Superior temporal gyrus (tissue), 1 donor: Measurements from ENCODE around the gene CASTOR1.

Experiments used
- DNase-seq: peaks from one replicate; pipeline ENCODE4 v3.0.0-alpha.2; 2016; ENCODE audit errors: extremely low spot score

Gene CASTOR1

DNA sequence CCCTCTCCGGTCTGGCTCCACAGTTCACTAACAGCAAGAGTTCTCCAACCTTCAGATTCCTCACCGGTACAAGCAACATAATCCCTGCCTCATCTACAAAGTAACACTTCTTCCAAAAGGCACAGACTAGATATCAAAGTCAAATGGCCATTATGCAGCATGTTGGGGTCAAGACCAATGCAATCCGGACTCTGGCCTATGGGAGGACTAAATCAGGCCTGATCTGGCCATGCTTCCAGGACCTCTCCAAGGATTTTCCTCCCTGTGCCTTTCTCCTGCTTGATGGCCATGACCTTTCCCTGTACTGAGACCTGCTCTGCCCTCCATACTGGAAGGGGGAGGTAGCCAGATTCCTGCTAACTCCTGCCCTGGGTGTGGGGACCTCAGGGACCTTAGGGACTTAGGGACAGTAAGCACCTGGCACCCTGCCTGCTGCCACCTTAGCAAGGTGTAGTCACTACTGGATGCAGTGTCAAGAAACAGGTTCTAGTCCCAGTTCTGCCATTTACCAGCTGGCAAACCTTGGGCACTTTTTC is 30.8 kb upstream of the CASTOR1 start:
- DNase-seq = no peak

DNA sequence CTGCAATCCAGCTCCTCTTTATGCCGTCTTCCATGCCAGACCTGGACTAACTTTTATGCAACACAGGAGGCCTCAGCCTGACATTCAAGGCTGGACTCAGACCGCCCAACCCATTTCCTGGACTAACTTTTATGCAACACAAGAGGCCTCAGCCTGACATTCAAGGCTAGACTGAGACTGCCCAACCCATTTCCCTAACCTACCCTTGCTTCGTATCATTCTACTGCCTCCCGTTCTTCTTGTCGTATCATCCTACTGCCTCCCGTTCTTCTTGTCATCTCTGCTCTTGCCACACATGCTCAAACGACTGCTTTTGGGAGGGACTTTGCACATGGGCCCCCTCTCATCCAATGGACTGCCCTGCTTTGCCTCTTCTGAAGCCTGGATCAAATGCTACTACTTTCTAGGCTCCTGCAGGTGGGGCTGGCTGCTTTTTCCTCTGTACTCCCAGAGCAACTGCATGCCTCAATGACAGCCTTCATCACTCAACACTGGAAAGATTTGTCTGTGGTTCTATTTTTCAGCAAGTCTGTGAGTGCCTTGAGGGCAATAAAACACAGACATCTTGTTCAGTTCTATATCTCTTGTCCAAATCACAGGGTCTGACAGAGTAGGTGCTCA is 29.6 kb upstream of the CASTOR1 start:
- no peak for DNase-seq

DNA sequence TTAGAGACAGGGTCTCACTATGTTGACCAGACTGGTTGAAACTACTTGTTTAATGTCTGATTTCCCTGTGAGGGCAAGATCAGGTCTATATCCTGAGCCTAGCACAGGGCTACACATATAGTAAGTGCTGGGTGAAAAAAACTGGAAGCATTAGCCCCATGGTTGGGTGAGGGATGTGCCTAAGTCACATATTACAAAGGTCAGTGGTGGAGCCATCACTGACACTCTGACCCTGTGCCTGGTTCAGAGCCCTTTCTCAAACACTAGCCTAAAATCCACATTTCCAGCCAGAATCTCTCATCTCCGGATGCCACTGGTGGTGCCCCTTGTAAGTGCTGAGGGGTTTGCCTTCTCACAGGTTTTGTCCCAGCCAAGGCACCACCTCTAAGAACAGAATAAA is 28.5 kb upstream of the CASTOR1 start:
- DNase-seq = no peak

DNA sequence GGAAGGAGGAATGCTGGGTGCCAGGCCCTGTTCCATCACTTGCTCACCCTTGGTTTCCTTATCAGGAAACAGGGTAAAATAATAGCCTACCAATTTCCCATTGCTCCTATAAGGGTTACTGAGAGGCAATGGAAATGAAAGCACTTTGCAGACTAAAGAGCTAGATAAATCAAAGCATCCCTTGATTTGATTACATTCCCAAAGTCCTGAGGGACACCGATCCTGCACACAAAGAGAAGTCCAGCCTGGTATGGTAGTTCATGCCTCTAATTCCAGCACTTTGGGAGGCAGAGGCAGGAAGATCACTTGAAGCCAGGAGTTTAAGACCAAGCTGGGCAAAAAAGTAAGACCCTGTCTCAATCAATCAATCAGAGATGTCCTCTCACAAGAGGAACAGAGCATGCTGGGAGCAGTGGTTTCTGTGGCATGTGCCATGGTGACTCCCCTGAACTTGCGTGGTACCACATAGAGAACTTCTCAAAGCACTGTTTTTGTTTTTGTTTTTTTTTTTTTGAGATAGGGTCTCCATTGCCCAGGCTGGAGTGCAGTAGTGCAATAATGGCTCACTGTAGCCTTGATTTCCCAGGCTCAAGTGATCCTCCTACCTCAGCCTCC is 26.8 kb upstream of the CASTOR1 start:
- DNase-seq = no peak

DNA sequence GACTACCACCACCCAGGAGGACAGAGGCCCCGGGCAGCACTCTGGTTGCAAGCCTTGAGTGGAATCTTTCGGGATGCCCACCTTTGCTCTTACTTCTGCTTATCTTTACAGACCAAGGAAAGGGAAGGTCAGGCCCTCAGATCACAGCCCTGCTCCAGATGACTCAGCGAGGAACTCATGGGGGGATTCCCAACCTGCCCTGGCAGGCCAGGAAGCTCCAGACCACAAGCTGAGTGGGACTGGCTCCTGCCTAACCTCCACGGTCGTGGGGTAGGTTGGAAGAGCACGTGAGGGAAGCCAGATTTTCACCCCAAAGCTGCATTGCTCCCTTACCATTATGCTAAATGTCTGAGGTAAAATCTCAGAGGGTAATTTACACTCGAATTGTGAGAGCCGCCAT is 25.6 kb upstream of the CASTOR1 start:
- no peak for DNase-seq

DNA sequence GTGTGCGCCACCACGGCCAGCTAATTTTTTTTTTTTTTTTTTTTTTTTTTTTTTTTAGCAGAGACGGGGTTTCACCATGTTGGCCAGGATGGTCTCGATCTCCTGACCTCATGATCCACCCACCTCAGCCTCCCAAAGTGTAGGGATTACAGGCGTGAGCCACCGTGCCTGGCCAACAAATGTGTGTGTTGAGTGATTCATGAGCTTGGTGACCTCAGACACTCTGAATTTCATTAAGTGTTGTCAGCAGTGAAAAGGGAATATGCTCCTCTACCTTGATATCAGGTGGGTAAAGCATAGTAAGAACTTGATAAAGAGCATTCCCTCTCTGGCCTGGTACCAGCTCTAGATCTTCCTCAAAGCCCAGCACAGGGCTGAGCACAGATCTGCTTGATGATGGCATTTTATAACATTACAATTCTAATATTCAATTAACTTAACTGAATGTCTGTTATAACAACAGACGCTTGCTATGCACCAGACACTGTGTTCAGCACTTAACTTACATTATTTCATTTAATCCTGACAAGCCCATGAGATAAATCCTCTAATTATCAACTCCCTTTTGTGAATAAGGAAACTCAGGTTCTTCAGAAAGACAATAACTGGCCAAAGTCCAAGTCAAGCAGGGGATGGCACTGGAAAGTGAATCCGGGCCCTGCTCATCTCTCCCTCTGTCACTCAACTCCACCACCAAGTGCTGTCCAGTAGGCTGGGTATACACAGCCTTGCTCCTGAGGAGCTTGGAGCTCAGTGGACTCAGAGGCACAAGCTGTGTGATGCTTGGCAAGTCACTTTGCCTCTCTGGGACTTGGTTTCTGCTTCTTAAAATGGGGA is 24.4 kb upstream of the CASTOR1 start:
- DNase-seq = no peak

DNA sequence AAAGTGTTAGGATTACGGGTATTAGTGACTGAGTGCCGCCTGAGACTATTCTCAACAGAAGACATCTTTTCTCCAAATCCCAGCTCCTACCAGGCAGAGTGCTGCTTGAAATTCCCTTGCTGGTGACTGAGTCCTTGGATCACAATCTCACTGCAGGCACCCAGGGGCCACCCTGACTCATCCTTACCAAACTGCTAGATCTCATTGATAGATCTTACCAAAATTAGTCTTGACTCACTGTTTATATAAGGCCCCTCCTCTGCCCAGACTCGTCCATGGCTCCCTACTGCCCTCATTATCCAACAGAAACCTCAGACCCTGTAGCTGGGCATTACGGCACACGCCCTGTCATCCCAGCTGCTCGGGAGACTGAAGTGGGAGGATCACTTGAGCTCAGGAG is 22.7 kb upstream of the CASTOR1 start:
- no peak for DNase-seq

DNA sequence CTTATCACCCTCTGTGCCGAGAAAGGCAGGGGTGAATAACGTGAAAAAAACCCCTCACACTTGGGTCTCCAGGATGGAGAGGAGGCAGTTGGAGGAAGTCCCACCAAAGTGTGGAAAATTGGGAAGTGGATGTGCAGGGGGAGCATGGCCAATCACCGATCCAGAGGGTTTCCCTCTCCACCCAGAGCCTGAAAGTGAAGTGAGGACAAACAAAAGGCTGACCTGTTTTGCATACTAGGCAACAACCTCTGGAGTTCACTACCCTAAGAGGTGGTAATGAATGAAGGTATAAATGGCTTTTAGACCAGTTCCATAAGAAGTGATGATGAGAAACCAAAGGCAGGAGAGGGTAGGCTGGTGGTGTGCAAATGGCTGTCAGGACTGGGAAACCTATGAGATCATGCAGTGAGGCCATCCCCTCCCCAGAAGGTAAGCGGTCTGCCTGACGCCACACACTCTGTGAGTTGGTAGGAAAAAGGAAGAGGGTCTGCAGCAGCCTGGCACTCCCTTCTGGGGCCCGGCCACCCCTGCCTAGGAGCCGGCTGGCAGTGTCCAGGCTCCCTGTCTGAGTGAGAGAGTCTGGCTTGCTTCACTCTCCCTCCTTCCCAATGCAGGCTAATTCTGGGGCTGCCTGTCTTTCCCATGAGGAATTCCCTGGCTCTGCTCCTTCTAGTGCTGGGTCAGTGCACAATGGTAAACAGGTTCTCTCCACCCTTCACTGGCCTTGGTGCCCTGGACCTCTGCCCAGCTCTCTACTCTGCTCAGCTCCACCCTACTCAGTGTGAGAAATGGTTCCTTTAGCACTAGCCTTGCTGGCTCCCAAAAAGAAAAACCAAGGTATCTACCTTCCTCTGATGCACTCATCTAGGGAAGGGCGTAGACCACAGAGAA is 21.8 kb upstream of the CASTOR1 start:
- no peak for DNase-seq

DNA sequence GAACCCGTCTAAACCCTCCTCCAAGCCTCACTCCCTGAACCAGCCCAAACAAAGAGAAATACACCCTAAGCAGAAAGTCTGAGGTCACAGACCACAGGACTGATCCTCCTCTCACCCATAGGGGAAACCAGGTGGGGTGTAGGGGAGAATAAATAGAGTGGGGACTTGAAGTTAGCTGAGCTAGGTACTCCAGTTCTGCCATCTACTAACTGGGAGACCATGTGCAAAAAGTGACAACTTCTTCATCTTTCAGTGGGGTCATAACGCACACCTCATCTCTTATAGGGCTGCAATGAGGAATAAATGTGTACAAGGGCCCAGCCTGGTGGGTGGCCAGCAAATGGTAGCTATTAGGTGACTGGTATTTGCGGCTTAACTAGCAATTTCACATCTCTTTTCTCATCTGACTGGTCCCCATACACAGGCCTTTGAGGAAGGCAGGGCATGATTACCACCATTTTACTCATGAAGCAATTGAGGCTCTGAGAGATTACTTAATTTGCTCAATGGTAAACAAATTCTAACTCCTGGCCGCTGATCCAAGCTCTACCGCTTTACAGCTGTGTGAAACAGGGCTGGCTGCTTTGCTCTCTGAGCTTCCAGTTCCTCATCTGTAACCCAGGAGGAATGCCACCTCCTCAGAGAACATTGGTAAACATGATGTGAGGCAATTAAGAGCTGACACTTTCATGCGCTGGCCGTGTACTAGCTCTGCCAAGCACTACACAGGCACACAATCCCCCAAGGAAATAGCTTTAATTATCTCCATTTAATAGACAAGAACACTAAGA is 20.8 kb upstream of the CASTOR1 start:
- no peak for DNase-seq

DNA sequence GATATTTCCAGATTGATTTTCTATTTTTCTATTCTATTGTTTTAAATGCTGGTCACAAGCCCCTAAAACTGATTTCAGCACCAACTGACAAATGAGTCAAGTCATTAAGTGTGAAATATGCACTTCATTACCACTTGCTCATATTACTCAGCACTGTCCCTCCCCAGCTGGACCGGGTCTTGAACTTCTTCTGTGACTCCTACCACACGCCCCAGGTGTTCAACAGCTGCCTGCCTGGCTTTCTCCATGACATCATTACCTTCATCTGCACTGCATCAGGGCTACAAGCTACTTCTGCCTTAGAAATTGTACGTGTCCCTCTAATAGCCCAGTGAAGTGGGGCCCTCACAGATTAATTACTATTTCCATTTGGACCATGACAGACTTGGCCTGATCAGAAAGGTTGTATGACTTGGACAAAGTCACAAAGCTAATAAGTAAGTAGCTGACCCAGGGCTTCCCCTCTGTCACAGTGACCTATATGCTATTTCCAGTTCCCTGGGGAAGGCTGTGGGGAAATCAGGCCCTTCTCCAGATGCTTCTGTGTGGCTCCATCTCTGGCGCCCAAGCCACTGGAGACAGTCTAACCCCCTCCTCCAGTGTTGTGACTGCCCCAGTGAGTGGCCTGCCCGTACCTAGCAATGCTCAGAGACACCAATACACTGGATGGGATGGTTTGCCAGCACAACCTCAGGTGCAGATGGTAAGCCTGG is 19.4 kb upstream of the CASTOR1 start:
- DNase-seq = no peak

DNA sequence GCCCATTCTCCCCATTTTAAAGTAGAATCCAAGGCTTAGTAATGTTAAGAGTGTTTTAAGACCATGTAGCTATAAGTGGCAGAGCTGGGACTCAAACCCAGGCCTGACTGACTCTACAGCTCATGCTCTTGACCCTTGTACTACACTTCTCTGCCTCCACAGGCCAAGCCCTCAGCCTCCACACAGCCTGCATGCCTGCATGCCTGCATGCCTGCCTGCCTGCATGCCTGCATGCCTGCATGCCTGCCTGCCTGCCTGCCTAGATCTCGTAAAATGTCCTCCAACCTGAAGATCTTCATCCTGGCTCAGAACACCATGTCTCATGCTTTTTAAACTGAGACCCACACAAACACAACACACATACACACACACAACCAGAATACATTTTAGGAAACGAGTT is 18.8 kb upstream of the CASTOR1 start:
- no peak for DNase-seq

DNA sequence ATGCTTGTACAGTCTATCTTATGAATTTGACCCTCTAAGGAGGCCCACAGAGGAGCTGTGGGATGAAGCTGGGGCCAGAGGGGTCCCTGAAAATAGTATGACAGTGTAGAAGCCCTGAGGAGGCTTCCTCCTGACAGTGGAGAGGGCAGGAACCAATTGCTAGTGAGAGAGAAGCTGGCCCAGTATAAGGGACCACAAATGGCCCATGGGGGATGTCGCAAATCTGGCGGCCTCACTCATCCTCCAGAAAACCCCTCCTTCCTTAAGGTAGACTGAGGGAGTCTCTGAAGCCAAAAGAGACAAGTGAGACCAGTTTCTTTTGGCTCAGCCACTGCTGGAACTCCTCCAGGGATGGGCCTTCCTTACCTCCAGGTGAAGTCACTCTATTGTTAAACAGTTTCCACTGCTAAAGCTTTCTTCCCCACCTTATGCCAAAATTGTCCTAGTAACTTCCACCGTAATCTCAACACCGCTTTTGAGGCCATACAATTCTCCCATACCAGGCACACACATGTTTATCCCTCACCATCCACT is 17.8 kb upstream of the CASTOR1 start:
- DNase-seq = no peak

DNA sequence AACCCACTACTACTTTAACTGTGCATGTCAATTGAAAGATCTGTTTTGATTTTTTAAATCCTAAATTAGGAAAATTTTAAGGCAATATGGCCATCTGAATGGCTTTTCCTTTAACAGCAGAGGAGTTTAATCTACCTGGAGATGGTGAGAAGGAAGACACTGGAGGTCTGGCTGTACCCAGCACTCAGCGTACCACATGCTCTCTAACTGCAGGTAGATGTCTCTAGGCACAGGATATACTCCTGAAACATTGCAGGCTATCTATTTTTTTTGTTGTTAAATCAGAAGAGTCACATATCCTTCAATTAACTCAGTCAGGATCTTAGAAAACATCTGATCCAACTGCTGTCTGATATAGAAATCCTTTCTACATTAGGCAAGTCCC is 17.3 kb upstream of the CASTOR1 start:
- DNase-seq = no peak

DNA sequence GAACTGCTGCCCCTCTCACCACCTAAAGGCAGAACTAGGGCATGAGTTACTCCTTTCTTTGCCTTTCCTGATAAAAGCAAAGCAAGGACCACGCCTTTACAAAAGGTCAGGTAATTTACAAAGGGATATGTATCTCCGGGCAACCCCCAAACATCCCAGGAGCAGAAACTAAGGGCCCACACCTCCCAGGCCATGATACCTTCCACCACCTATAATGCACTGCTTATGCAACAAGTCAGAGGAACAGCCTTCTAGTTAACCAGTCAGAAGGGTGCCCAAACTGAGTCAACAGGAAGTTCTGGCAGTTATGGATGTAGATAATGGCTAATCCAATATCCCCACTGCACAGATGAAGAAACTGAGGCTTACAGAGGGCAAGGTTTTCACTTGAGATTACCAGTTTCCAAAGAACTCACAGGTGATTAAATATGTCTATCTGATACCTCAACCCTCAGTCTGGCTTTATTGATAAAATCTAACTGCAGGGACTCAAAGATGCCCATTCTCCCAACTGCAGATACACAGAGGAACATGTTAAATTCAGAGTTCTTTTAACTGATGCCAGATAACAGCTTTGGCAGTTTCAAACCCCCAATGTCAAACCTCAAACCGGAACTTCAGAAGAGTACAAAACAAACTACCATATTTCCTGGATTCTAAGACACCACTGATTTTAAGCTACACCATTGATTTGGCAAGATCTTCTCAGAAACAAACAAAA is 16.8 kb upstream of the CASTOR1 start:
- no peak for DNase-seq

DNA sequence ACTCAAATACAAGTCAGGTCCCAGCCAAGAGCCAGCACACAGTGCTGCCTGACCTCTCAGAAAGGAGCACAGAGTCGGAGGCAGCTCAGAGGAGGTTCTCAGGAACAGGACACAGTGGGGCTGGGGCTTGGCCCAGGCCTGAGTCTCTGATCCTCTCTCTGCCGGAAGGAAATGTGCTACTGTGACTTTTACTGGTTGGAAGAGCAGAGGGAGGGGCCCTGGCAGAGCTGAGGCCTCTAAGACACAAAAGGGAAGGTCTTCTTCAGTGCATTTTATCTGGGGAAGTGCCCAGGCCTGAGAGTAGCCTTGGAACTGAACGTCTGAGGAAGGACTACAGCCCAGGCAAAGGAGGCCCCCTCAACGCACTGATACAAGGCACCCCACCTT is 16.2 kb upstream of the CASTOR1 start:
- DNase-seq = no peak

DNA sequence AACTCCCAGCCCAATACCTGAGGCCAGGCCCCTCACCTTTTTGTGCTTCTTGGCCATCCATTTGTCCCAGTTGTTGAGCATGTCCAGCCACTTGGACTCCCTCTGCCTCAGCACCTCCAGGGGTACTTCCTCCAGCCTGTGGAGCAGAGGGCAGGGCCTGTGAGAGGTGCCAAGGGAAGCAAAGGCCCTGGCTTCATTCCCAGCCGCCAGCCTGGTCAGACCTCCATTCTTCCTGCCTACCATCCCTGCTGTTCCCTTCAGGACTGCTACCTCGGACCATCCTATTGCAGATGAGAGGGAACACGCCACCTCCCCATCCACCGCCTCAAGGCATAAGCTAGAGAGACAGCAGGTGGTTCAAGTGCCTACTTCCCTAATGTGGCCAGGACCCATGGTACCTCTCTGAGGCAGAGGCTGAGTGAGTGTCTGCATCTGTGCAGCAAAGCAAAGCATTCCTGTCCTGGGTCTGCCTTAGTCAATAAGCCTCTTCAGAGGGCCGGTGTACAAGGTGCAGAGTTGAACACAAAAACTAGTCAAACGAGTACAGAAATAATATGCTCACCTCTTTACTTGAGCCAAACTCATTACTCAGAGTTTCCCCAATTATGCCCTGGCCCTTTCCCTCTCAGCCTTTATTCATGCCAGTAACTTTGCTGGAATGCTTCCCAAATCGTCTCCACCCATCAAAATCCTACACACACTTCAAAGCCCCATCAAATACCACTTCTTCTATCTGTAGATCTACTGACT is 15.4 kb upstream of the CASTOR1 start:
- no peak for DNase-seq

DNA sequence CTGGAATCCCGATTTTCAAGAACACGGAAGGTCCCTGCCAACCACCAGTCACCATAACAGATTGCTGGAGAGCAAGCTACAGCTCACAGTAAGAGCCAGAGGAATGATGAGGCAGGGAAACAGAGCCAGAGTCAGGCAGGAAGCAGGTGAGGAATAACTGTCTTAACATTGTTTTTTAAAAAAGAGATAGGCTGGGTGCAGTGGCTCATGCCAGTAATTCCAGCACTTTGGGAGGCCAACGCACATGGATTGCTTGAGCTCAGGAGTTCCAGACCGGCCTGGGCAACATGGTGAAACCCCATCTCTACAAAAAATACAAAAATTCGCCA is 13.5 kb upstream of the CASTOR1 start:
- DNase-seq = no peak

DNA sequence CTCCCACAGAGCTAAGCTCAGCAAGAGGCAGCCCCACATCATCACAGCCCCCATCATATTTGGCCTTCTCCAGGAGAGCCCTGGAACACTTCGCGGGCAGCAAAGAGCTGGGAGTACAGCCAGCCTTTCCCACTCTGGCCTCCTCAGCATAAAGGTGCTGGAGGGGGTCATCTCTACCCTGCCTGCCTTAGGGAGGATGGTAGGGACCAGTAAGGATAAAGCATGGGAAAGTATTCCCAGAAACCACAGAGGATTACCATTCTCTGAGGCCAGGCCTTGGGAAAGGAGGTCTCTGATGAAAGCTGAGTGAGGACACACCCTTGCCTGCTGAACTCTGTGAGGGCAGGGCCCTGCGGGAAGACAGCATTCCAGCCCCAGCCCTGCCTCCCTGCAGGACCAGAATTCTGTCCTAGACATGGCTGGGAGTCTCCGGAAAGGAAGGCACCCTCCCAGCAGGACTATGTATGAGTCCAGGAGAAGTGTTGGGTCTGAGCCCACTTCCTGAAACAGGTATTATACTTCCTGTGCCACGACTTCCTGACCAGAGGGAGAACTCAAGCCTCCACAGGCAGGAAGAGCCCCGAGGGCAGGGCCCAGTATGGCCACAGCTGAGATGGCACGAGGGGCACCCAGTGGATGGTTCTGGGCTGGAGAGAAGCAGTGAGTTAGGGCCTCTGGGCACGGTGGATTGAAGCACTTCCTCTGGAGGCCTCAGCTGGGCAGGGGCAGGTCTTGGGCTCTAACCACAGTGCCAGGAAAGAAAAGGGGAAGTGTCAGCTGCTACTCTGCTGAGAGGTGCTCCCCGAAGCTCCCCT is 12.9 kb upstream of the CASTOR1 start:
- no peak for DNase-seq
